ENCODE results near the gene MPC1. TPM values are rescaled to one million over a fixed set of nuclear protein-coding genes. Genes with fewer than 3 reads are reported as not detected.
"Not testable (repeated sequence)": the region's sequence is repeated elsewhere in the genome, so short reads cannot be mapped to it uniquely, and the experiment has no call there.

Gene MPC1
- total RNA-seq, 1 donor from 2014 or later, result 43.4 TPM

- no peak for ATAC-seq
Measured at GRCh38 chr6:166405386-166405785, 22.6 kb upstream of the MPC1 start.

GRCh38 chr6:166402582-166403277 is 20.0 kb upstream of the MPC1 start:
- no peak for ATAC-seq

- peak; percentile 74 for ATAC-seq
Measured at GRCh38 chr6:166400649-166401250, 18.0 kb upstream of the MPC1 start.

GRCh38 chr6:166400181-166400580 is 17.4 kb upstream of the MPC1 start:
- ATAC-seq, result no peak

- no peak for ATAC-seq
Measured at GRCh38 chr6:166398348-166398747, 15.6 kb upstream of the MPC1 start.

GRCh38 chr6:166397849-166398248 is 15.1 kb upstream of the MPC1 start:
- no peak for ATAC-seq

- ATAC-seq, result no peak
Measured at GRCh38 chr6:166395778-166396177, 13.0 kb upstream of the MPC1 start.

GRCh38 chr6:166395351-166395750 is 12.6 kb upstream of the MPC1 start:
- no peak for ATAC-seq

- no peak for ATAC-seq
Measured at GRCh38 chr6:166394036-166394892, 11.5 kb upstream of the MPC1 start.

GRCh38 chr6:166393535-166393823 is 10.7 kb upstream of the MPC1 start:
- ATAC-seq, result no peak

- ATAC-seq, result not testable (repeated sequence)
Measured at GRCh38 chr6:166392755-166393534, 10.2 kb upstream of the MPC1 start.

- ATAC-seq, result no peak
Measured at GRCh38 chr6:166389119-166389518, 6.4 kb upstream of the MPC1 start.

- ATAC-seq, result no peak
Measured at GRCh38 chr6:166388290-166389004, 5.7 kb upstream of the MPC1 start.

- no peak for ATAC-seq
Measured at GRCh38 chr6:166387642-166388289, 5.0 kb upstream of the MPC1 start.

GRCh38 chr6:166387098-166387497 is 4.4 kb upstream of the MPC1 start:
- not testable (repeated sequence) for ATAC-seq

- no peak for ATAC-seq
Measured at GRCh38 chr6:166386111-166386510, 3.4 kb upstream of the MPC1 start.

- not testable (repeated sequence) for ATAC-seq
Measured at GRCh38 chr6:166383802-166384363, 1.1 kb upstream of the MPC1 start.

- ATAC-seq, result peak; percentile 20
Measured at GRCh38 chr6:166382500-166382932, 224 bp downstream of the MPC1 start.

- peak; percentile 79 for ATAC-seq
Measured at GRCh38 chr6:166381733-166382499, 824 bp downstream of the MPC1 start.

GRCh38 chr6:166381381-166381732 is 1.4 kb downstream of the MPC1 start:
- no peak for ATAC-seq

GRCh38 chr6:166379800-166380199 is 2.9 kb downstream of the MPC1 start:
- ATAC-seq, result no peak

Data from esophagus mucosa (tissue), 1 donor.